Endothelial cell of umbilical vein (primary cell): ENCODE results near the gene MACROH2A1. TPM values are rescaled to one million over a fixed set of nuclear protein-coding genes. Genes with fewer than 3 reads are reported as not detected.

Experiments used
- BruUV-seq: library from RNA; stranded (reverse); fragments of 400-500 nt; replicated peaks from 2 replicates; lab custom pipeline; 2021; lab: Mats Ljungman, UMichigan
- CTCF ChIA-PET: fragments of 300-600, 350-600 bp; sonication (Branson Sonifier 250); formaldehyde crosslinking; loops from one replicate; lab custom pipeline; 2021; ENCODE audit warnings: antibody characterized with exemption, inconsistent platforms; lab: Charles Lee
- POLR2A ChIA-PET: fragments of 300-600, 350-600 bp; sonication (Branson Sonifier 250); formaldehyde crosslinking; loops from one replicate; lab custom pipeline; 2021; ENCODE audit warnings: antibody characterized with exemption, inconsistent platforms; lab: Charles Lee
- DNase-seq: peaks from one replicate; pipeline ENCODE4 v3.0.0-alpha.2; 2011; ENCODE audit warnings: low read depth, low spot score
- FAIRE-seq: peaks from 2 replicates; lab custom pipeline; 2011; peaks lifted over from hg19 to GRCh38; lab: Jason Lieb, UNC
- H2AFZ ChIP-seq: 2 replicates; pipeline ENCODE4 v1.6.0; 2012; ENCODE audit warnings: low read depth, low read length, control low read depth, inconsistent platforms
- H3K27ac ChIP-seq: 2 replicates; pipeline ENCODE4 v1.5.1; 2011; ENCODE audit warnings: low read depth, mild to moderate bottlenecking, control low read depth, low read length, moderate library complexity; ENCODE audit not compliant: insufficient read depth
- H3K27me3 ChIP-seq, 2 experiments: 2 replicates each; pipeline versions ENCODE4 v1.6.0 to v1.6.1; 2011; ENCODE audit warnings: low read length in 2 of 2, mixed read lengths in 1 of 2; ENCODE audit not compliant: control insufficient read depth in 2 of 2, insufficient read depth in 2 of 2
- H3K36me3 ChIP-seq, 2 experiments: 2 replicates in 1 of 2; 3 replicates in 1 of 2; pipeline ENCODE4 v1.5.1; 2011; ENCODE audit warnings: low read length in 2 of 2, mild to moderate bottlenecking in 1 of 2, moderate library complexity in 1 of 2; ENCODE audit not compliant: control insufficient read depth in 2 of 2, insufficient read depth in 2 of 2; ENCODE audit errors: extremely low read depth in 1 of 2
- H3K4me1 ChIP-seq: 3 replicates; pipeline ENCODE4 v1.5.1; 2011; ENCODE audit warnings: mild to moderate bottlenecking, low read length; ENCODE audit not compliant: control insufficient read depth, insufficient read depth; ENCODE audit errors: extremely low read depth
- H3K4me2 ChIP-seq: 2 replicates; pipeline ENCODE4 v1.6.1; 2011; ENCODE audit warnings: low read length, control low read depth, mixed read lengths; ENCODE audit not compliant: insufficient read depth
- H3K4me3 ChIP-seq, 3 experiments: fragments of 200-600 bp in 1 of 3; sonication (generic), shearing (Covaris generic) in 1 of 3; replicated peaks in 1 of 3; 2 replicates each; pipeline ENCODE4 v1.5.1; 2011 to 2016; ENCODE audit warnings: control low read depth in 3 of 3, low read length in 3 of 3, mild to moderate bottlenecking in 2 of 3, inconsistent platforms in 1 of 3, low read depth in 1 of 3, moderate library complexity in 1 of 3; ENCODE audit not compliant: insufficient read depth in 1 of 3
- H3K79me2 ChIP-seq: 2 replicates; pipeline ENCODE4 v1.6.0; 2012; ENCODE audit warnings: low read length, inconsistent platforms; ENCODE audit not compliant: control insufficient read depth, insufficient read depth
- H3K9ac ChIP-seq: replicated peaks from 2 replicates; pipeline ENCODE3; 2011; ENCODE audit warnings: low read length, control low read depth; ENCODE audit not compliant: insufficient read depth; ENCODE audit errors: extremely low read depth
- H3K9me1 ChIP-seq: replicated peaks from 3 replicates; pipeline ENCODE4 v1.6.0; 2011; ENCODE audit warnings: mild to moderate bottlenecking, low read length; ENCODE audit not compliant: control insufficient read depth, insufficient read depth; ENCODE audit errors: extremely low read depth
- H3K9me3 ChIP-seq: replicated peaks from 2 replicates; pipeline ENCODE4 v1.5.1; 2012; ENCODE audit warnings: low read length, inconsistent platforms; ENCODE audit not compliant: control insufficient read depth, insufficient read depth
- H4K20me1 ChIP-seq: replicated peaks from 2 replicates; pipeline ENCODE3; 2011; ENCODE audit warnings: mild to moderate bottlenecking, low read length; ENCODE audit not compliant: control insufficient read depth, insufficient read depth; ENCODE audit errors: extremely low read depth
- CTCF ChIP-seq, 2 donors: IDR thresholded peaks; 1 replicate in 1 of 2; 2 replicates in 1 of 2; pipeline ENCODE4 v1.5.1; 2011; ENCODE audit warnings: low read length in 2 of 2, mild to moderate bottlenecking in 2 of 2, moderate library complexity in 2 of 2, control low read depth in 1 of 2, inconsistent platforms in 1 of 2, low read depth in 1 of 2; ENCODE audit not compliant: insufficient read depth in 1 of 2; ENCODE audit errors: extremely low read depth in 1 of 2
- EZH2 ChIP-seq: IDR thresholded peaks from 2 replicates; pipeline ENCODE4 v1.6.1; 2012; ENCODE audit warnings: borderline replicate concordance, low read depth, mild to moderate bottlenecking, moderate library complexity, low read length, inconsistent platforms; ENCODE audit not compliant: severe bottlenecking
- FOS ChIP-seq: IDR thresholded peaks from 2 replicates; pipeline ENCODE4 v1.6.1; 2011; ENCODE audit warnings: mild to moderate bottlenecking, low read length, moderate library complexity, borderline replicate concordance; ENCODE audit not compliant: insufficient read depth
- GATA2 ChIP-seq: IDR thresholded peaks from 2 replicates; pipeline ENCODE4 v1.7.0; 2011; ENCODE audit warnings: low read depth, mild to moderate bottlenecking, moderate library complexity, mixed read lengths, low read length; ENCODE audit not compliant: insufficient read length, insufficient read depth
- JUN ChIP-seq: IDR thresholded peaks from 2 replicates; pipeline ENCODE4 v1.6.1; 2011; ENCODE audit warnings: borderline replicate concordance, low read depth; ENCODE audit not compliant: insufficient read length, insufficient read depth
- MYC ChIP-seq: IDR thresholded peaks from one replicate; pipeline ENCODE4 v1.6.1; 2011; ENCODE audit warnings: mild to moderate bottlenecking, low read depth, low read length
- POLR2A ChIP-seq: IDR thresholded peaks from 2 replicates; pipeline ENCODE4 v1.6.1; 2012; ENCODE audit warnings: low read depth, mild to moderate bottlenecking, control low read depth, low read length
- POLR2AphosphoS5 ChIP-seq: IDR thresholded peaks from 2 replicates; pipeline ENCODE4 v1.6.1; 2012; ENCODE audit warnings: low read depth, mild to moderate bottlenecking, control low read depth, low read length, moderate library complexity; ENCODE audit not compliant: insufficient read depth
- dilution Hi-C: fragments of 300-500 bp; cut with MboI; formaldehyde crosslinking; loops from one replicate; pipeline ENCODE4 v1.15.0; 2019; ENCODE audit warnings: low sequenced_read_pairs; ENCODE audit not compliant: extremely low pct_ligation_motif_present
- intact Hi-C: fragments of 100-400 bp; cut with micrococcal nuclease; formaldehyde crosslinking; loops from one replicate; pipeline ENCODE4 v1.10.0; 2022
- polyA plus RNA-seq, 4 experiments: library from polyadenylated mRNA; depleted of rRNA in 3 of 4; stranded (reverse) in 3 of 4; unstranded in 1 of 4; fragments of >200 nt; gene quantifications; 2 replicates each; pipeline versions ENCODE4 v1.2.1 to v1.2.3, GENCODE V29; 2011 to 2012; ENCODE audit warnings: missing spikeins in 1 of 4
- total RNA-seq: library from RNA; stranded (reverse); gene quantifications from 2 replicates; pipeline ENCODE4 v1.2.3, GENCODE V29; 2021
- TF ChIP-seq, protein P1 (sequence below): IDR thresholded peaks from 2 replicates; pipeline ENCODE4 v1.6.1; 2011; ENCODE audit not compliant: insufficient read depth, insufficient read length

The MACROH2A1 gene
- total and polyA plus RNA-seq, 2 donors (not counting 3 experiments of a cell fraction or from before 2014, with no cell fraction given) = 89.3 to 147 TPM

- Histone ChIP-seq H3K27me3 (no peaks in the 10 kb centered on the region), H3K9me1 (no peaks in the 10 kb centered on the region), H3K4me2 (no peak overlapping the region), H4K20me1 (no peaks in the 10 kb centered on the region), H3K27ac (no peak overlapping the region), H3K9me3 (no peaks in the 10 kb centered on the region), H3K36me3 (peaks cover 8 to 70% of the 10 kb centered on the region in 2 experiments), H3K4me3 (no peak overlapping the region), H2AFZ (no peak overlapping the region), H3K79me2 (no peaks in the 10 kb centered on the region), H3K9ac (no peak overlapping the region), H3K4me1 (no peaks in the 10 kb centered on the region)
- dilution Hi-C loops = no loop called here
- no peak for DNase-seq
- POLR2A ChIA-PET = no interaction called here
- intact Hi-C loops = no loop called here
- TF ChIP-seq, protein P1, sequence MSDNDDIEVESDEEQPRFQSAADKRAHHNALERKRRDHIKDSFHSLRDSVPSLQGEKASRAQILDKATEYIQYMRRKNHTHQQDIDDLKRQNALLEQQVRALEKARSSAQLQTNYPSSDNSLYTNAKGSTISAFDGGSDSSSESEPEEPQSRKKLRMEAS = no peak
- TF ChIP-seq POLR2AphosphoS5 (no peak), FOS (no peak), EZH2 (no peak), MYC (no peak), CTCF (IDR thresholded peaks at IDR 0.05; ENCODE audit: extremely low read depth in 1 of 2, insufficient read depth in 1 of 2, low read depth in 1 of 2, low read length in 2 of 2) (no peak), GATA2 (no peak), POLR2A (no peak), JUN (no peak)
- BruUV-seq = no TSS peak
- no peak for FAIRE-seq
- CTCF ChIA-PET = interaction anchor here (0.8 to 2.8 kb wide), 3 partner anchors 85 to 147 kb away, joined by 3 to 10 read pairs (median 3); no protein-coding TSS in a partner anchor
Measured at GRCh38 chr5:135340568-135340967, 58.5 kb downstream of the MACROH2A1 start.
